ENCODE data around the gene ERGIC1. TPM values are rescaled to one million over a fixed set of nuclear protein-coding genes. Genes with fewer than 3 reads are reported as not detected.
A peak's percentile ranks its signal among the peaks of the same experiment; 100 is the strongest.

The ERGIC1 gene
- total RNA-seq, 4 donors from 2014 or later, result 156 to 214 (median 175) TPM

DNA sequence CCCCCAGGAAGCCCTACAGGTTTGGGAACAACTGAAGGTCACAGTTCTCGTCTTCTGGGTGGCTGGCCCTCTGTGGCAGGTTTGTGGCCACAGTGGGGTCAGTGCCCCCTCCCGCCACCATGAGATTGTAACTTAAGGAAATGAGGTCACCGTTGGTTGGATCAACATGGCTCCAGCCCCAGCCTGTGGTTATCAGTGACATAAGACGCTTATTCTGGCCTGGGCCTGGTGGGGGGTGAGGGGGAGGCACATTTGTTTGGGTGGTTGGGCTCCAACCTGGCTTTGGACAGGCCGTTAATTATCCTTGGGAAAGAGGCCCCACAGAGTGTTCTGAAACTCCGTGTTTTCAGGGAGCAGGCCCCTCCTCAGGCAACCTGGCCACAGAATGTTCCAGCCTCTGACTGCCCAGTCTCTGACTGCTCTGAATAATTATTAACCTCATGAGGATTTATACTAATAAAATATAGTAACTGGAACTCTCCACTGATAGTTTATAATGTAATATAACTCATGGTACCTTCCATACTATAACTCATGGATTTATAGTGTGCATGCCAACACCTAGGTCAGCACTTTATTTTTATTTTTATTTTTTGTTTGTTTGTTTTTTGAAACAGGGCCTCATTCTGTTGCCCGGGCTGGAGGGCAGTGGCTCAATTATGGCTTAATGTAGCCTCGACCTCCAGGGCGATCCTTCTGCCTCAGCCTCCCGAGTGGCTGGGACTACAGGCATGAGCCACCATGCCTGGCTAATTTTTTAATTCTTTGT, 67.1 kb downstream of the ERGIC1 start:
- 74 to 82% methylated on average over 8 to 10 of the region's 10 CpGs for WGBS, 2 donors
- peak; percentile 37 to 42 for DNase-seq
- intact Hi-C loops (cut with DNase I), result loop anchor here (5.0 kb wide), 2 partner anchors 34 to 129 kb away; partner anchors contain the start of gene DUSP1
- Histone ChIP-seq H3K27me3 (no peaks in the 10 kb centered on the region), H3K4me1 (peaks cover 51 to 80% of the 10 kb centered on the region in 2 donors), H3K4me3 (replicated peaks in 1 of 3) (no peak overlapping the region), H3K36me3 (no peaks in the 10 kb centered on the region), H3K9me3 (no peaks in the 10 kb centered on the region), H3K27ac (peak overlapping the region; percentile 93 to 99 (median 99))
- no peak for TF ChIP-seq POLR2A (IDR thresholded peaks at IDR 0.05)
- TF ChIP-seq, protein P1, sequence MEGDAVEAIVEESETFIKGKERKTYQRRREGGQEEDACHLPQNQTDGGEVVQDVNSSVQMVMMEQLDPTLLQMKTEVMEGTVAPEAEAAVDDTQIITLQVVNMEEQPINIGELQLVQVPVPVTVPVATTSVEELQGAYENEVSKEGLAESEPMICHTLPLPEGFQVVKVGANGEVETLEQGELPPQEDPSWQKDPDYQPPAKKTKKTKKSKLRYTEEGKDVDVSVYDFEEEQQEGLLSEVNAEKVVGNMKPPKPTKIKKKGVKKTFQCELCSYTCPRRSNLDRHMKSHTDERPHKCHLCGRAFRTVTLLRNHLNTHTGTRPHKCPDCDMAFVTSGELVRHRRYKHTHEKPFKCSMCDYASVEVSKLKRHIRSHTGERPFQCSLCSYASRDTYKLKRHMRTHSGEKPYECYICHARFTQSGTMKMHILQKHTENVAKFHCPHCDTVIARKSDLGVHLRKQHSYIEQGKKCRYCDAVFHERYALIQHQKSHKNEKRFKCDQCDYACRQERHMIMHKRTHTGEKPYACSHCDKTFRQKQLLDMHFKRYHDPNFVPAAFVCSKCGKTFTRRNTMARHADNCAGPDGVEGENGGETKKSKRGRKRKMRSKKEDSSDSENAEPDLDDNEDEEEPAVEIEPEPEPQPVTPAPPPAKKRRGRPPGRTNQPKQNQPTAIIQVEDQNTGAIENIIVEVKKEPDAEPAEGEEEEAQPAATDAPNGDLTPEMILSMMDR (IDR thresholded peaks at IDR 0.05), result no peak

DNA sequence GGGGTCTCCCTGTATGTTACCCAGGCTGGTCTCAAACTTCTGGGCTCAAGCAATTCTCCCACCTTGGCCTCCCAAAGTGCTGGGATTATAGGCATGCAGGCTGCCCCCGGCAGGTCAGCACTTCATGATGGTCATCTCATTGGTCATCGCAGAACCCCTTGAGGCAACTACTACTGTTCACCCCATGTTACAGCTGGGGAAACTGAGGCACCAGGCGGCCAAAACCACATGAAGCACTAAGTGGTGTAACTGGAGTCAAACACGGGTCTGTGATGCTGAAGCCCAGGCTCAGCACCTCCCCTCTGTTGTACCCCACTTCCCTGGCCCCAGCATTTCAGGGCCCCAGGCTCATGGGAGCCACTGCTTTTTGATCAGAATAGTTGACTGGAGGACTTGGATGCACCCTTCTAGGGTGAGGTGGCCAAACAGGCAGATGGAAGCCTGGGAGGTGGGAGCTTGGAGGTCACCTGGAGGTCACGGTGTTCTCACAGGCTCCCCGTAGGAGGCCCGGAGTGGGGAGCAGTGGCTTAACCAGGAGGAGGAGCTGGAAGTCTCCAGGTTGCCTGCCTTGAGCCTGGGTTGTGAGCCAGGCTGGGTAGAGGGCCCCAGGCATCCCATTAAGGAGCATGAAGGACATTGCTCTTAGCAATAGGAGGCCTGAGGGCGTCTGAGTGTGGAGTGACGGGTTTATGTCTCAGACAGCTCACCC, 67.9 kb downstream of the ERGIC1 start:
- peaks cover 50 to 73% of the 10 kb centered on the region in 2 donors for H3K4me1 ChIP-seq
- H3K27ac ChIP-seq, result peak overlapping the region; percentile 93 to 99 (median 99)
- no peaks in the 10 kb centered on the region for H3K9me3 ChIP-seq
- no peaks in the 10 kb centered on the region for H3K27me3 ChIP-seq
- DNase-seq, result peak; percentile 39 to 43
- intact Hi-C loops (cut with DNase I), result loop anchor here (5.0 kb wide), 2 partner anchors 35 to 130 kb away; partner anchors contain the start of gene DUSP1
- TF ChIP-seq, protein P1 (IDR thresholded peaks at IDR 0.05), result no peak
- no peak for TF ChIP-seq POLR2A (IDR thresholded peaks at IDR 0.05)
- H3K4me3 ChIP-seq (replicated peaks in 1 of 3), result no peak overlapping the region
- H3K36me3 ChIP-seq, result no peaks in the 10 kb centered on the region
- 78 to 93% methylated on average over 9 of the region's 9 CpGs for WGBS, 2 donors

- Histone ChIP-seq H3K4me3 (replicated peaks in 1 of 3) (no peak overlapping the region), H3K9me3 (no peaks in the 10 kb centered on the region), H3K27ac (peak overlapping the region; percentile 93 to 99 (median 99)), H3K4me1 (peaks cover 43 to 65% of the 10 kb centered on the region in 2 donors), H3K27me3 (no peaks in the 10 kb centered on the region), H3K36me3 (no peaks in the 10 kb centered on the region)
- peak in 1 of 2 donors; percentile 58 for TF ChIP-seq POLR2A (IDR thresholded peaks at IDR 0.05)
- TF ChIP-seq, protein P1 (IDR thresholded peaks at IDR 0.05), result peak in 4 of 6 experiments; percentile 57 to 68 (median 64)
- WGBS, 2 donors, result 36 to 45% methylated on average over 25 of the region's 25 CpGs
- DNase-seq, result peak; percentile 98 to 99
- intact Hi-C loops (cut with DNase I), result loop anchor here (5.0 kb wide), 2 partner anchors 35 to 130 kb away; partner anchors contain the start of gene DUSP1
Observed at GRCh38 chr5:172902497-172903472, 68.7 kb downstream of the ERGIC1 start.

DNA sequence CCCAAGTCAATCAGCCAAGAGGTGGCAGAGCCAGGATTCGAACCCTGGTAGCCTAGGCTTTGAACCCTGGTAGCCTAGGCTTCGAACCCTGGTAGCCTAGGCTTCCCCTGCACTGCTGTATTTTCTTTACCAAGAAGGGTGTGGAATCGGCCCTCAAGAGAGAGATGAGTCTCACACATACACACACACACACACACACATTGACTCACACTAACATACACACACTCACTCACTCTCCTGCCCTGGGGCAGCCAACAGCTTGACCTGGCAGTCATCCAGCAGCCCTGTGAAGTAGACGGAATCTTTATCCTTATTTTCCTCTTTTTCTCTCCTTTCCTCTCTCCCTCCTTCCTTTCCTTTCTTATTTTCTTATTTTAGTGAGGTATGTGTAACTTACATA, 69.7 kb downstream of the ERGIC1 start:
- intact Hi-C loops (cut with DNase I), result loop anchor here (5.0 kb wide), 2 partner anchors 36 to 131 kb away; partner anchors contain the start of gene DUSP1
- TF ChIP-seq, protein P1 (IDR thresholded peaks at IDR 0.05), result no peak
- TF ChIP-seq POLR2A (IDR thresholded peaks at IDR 0.05), result no peak
- Histone ChIP-seq H3K4me3 (replicated peaks in 1 of 3) (no peak overlapping the region), H3K27ac (peak overlapping the region; percentile 93 to 99 (median 99)), H3K36me3 (no peaks in the 10 kb centered on the region), H3K9me3 (no peaks in the 10 kb centered on the region), H3K4me1 (peaks cover 39 to 55% of the 10 kb centered on the region in 2 donors), H3K27me3 (no peaks in the 10 kb centered on the region)
- peak; percentile 83 to 84 for DNase-seq
- 40 to 43% methylated on average over 4 of the region's 4 CpGs for WGBS, 2 donors

Measured in thyroid gland (tissue), 4 donors.